DND-41 (cell line): Measurements from ENCODE around the gene TCF12.

ENCODE experiments used
- EZH2 ChIP-seq: IDR thresholded peaks from 3 replicates; pipeline ENCODE4 v1.6.1; 2012; ENCODE audit warnings: borderline replicate concordance, low read depth, mild to moderate bottlenecking, moderate library complexity, low read length, inconsistent platforms; ENCODE audit not compliant: severe bottlenecking
- TF ChIP-seq, protein P1 (sequence below): IDR thresholded peaks from 2 replicates; pipeline ENCODE4 v1.5.1; 2012; ENCODE audit warnings: borderline replicate concordance, low read length, moderate library complexity, mild to moderate bottlenecking; ENCODE audit not compliant: poor library complexity, severe bottlenecking; ENCODE audit errors: extremely low read depth

DNA sequence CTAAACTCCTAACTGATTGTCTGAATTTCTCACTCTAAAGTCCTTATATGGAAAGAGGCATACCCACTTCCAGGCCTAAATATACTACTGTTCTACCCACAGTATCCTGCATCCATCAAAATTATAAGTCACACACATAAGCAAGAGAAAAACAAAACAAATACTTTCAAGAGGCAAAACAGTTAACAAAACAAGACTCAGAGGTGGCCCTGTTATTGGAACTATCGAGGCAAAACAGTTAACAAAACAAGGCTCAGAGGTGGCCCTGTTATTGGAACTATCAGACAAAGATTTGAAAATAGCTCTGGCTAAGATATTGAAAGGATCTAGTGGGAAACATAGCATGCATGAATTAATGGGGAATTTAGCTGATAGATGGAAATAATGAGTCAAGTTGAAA is 233.7 kb downstream of the TCF12 start:
- TF ChIP-seq, protein P1, sequence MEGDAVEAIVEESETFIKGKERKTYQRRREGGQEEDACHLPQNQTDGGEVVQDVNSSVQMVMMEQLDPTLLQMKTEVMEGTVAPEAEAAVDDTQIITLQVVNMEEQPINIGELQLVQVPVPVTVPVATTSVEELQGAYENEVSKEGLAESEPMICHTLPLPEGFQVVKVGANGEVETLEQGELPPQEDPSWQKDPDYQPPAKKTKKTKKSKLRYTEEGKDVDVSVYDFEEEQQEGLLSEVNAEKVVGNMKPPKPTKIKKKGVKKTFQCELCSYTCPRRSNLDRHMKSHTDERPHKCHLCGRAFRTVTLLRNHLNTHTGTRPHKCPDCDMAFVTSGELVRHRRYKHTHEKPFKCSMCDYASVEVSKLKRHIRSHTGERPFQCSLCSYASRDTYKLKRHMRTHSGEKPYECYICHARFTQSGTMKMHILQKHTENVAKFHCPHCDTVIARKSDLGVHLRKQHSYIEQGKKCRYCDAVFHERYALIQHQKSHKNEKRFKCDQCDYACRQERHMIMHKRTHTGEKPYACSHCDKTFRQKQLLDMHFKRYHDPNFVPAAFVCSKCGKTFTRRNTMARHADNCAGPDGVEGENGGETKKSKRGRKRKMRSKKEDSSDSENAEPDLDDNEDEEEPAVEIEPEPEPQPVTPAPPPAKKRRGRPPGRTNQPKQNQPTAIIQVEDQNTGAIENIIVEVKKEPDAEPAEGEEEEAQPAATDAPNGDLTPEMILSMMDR: no peak
- no peak for TF ChIP-seq EZH2
